ENCODE measurements around the gene KCNK4. TPM values are rescaled to one million over a fixed set of nuclear protein-coding genes. Genes with fewer than 3 reads are reported as not detected.
A peak's percentile ranks its signal among the peaks of the same experiment; 100 is the strongest.

KCNK4 gene
- total RNA-seq, 1 donor from 2014 or later = 0.47 TPM

DNA sequence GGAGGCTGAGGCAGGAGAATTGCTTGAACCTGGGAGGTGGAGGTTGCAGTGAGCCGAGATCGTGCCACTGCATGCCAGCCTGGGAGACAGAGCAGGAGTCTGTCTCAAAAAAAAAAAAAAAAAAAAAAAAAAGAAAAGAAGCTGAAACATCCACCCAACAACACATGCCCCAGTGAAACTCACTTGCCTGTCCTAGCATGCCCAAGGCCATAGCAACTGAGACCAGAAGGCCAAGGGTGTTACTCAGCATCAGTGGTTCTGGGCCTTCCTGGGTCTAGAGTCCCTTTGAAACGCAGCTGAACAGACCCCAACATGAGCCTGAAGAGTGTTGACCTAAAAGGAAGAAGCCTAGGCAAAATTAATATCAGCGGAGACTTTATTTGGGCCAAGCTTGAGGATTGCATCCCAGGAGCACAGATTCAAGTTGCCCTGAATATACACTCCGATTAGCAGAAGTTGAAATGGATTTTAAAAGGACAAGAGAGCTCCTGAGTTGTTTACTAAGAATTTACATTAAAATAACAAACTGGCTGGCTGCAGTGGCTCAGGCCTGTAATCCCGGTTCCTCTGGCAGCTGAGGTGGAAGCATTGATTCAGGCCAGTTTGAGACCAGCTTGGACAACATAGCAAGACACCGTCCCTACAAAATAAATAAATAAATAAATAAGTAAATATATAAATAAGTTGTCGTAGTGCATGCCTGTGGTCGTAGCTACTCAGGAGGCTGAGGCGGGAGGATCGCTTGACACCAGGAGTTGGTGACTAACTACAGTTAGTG, 33.8 kb downstream of the KCNK4 start:
- DNase-seq = no peak
- H3K27me3 Mint-ChIP-seq (ENCODE audit: unreplicated experiment) = peaks cover 8% of the 10 kb centered on the region
- TF ChIP-seq, protein P1, sequence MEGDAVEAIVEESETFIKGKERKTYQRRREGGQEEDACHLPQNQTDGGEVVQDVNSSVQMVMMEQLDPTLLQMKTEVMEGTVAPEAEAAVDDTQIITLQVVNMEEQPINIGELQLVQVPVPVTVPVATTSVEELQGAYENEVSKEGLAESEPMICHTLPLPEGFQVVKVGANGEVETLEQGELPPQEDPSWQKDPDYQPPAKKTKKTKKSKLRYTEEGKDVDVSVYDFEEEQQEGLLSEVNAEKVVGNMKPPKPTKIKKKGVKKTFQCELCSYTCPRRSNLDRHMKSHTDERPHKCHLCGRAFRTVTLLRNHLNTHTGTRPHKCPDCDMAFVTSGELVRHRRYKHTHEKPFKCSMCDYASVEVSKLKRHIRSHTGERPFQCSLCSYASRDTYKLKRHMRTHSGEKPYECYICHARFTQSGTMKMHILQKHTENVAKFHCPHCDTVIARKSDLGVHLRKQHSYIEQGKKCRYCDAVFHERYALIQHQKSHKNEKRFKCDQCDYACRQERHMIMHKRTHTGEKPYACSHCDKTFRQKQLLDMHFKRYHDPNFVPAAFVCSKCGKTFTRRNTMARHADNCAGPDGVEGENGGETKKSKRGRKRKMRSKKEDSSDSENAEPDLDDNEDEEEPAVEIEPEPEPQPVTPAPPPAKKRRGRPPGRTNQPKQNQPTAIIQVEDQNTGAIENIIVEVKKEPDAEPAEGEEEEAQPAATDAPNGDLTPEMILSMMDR (IDR thresholded peaks at IDR 0.05; ENCODE audit: partially characterized antibody, unreplicated experiment) = no peak
- H3K4me3 Mint-ChIP-seq (ENCODE audit: unreplicated experiment) = no peak overlapping the region
- H3K4me1 Mint-ChIP-seq (ENCODE audit: low read depth, unreplicated experiment) = peaks cover 11% of the 10 kb centered on the region
- peaks cover 8% of the 10 kb centered on the region for H3K36me3 Mint-ChIP-seq (ENCODE audit: unreplicated experiment)
- H3K9me3 Mint-ChIP-seq (ENCODE audit: unreplicated experiment) = peaks cover 14% of the 10 kb centered on the region
- H3K27ac Mint-ChIP-seq (ENCODE audit: unreplicated experiment) = peak overlapping the region; percentile 59

DNA sequence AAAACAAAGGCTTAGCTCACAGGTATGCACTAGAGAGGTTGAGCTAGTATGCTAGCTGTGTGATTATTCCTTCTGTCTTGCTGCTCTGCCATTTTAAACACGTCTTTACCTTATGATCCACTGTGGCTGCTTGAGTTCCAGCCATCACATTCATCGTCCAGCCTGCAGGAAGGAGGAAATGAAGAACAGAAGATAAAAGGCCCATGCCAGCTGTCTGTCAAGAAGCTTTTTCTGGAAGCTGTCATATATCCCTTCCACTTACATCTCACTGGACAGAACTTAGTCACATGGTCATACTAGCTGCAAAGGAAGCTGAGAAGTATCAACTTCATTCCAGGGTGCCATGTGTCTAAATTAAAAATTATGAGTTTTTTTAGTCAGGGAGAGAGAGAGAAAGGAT, 36.3 kb downstream of the KCNK4 start:
- TF ChIP-seq, protein P1 (IDR thresholded peaks at IDR 0.05; ENCODE audit: partially characterized antibody, unreplicated experiment) = no peak
- H3K27ac Mint-ChIP-seq (ENCODE audit: unreplicated experiment) = no peak overlapping the region
- peaks cover 9% of the 10 kb centered on the region for H3K27me3 Mint-ChIP-seq (ENCODE audit: unreplicated experiment)
- DNase-seq = no peak
- H3K4me3 Mint-ChIP-seq (ENCODE audit: unreplicated experiment) = no peak overlapping the region
- peaks cover 9% of the 10 kb centered on the region for H3K4me1 Mint-ChIP-seq (ENCODE audit: low read depth, unreplicated experiment)
- H3K36me3 Mint-ChIP-seq (ENCODE audit: unreplicated experiment) = peaks cover 4% of the 10 kb centered on the region
- H3K9me3 Mint-ChIP-seq (ENCODE audit: unreplicated experiment) = peaks cover 10% of the 10 kb centered on the region

DNA sequence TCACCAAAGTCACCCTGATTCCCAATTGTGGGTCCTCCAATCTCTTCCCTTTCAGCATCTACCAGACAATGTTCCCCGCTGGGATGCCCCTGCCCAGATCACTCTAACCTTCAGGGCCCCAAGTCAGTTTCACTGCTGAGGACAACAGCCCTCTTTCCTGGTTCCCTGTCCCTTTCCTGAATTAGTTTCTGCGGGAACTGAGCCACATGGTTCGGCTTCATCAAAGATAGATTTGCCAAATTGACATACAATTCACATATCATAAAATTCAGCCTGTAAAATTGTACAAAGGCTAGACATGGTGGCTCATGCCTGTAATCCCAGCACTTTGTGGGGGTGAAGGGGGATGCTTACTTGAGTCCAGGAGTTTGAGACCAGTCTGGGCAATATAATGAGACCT, 36.9 kb downstream of the KCNK4 start:
- Mint-ChIP-seq H3K9me3 (ENCODE audit: unreplicated experiment) (peaks cover 10% of the 10 kb centered on the region), H3K27ac (ENCODE audit: unreplicated experiment) (no peak overlapping the region), H3K4me1 (ENCODE audit: low read depth, unreplicated experiment) (peaks cover 8% of the 10 kb centered on the region), H3K4me3 (ENCODE audit: unreplicated experiment) (no peak overlapping the region), H3K36me3 (ENCODE audit: unreplicated experiment) (peaks cover 4% of the 10 kb centered on the region), H3K27me3 (ENCODE audit: unreplicated experiment) (peaks cover 9% of the 10 kb centered on the region)
- no peak for DNase-seq
- TF ChIP-seq, protein P1 (IDR thresholded peaks at IDR 0.05; ENCODE audit: partially characterized antibody, unreplicated experiment) = no peak

DNA sequence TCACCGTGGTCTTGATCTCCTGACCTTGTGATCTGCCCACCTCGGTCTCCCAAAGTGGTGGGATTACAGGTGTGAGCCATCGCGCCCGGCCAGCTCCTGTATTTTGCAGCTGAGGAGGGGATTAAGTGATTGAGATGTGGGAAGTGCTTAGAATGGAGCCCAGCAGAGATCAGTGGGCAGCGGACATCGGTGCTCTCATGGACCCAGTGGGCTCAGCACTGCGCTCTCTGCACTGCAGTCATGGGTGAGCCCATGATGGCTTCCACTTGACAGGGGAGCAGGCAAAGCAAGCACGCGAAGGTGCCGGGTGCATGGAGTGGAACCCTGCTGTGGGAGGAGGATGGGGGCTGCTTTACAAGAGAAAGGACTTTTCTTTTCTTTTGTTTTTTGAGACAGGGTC, 39.8 kb downstream of the KCNK4 start:
- DNase-seq = no peak
- peaks cover 18% of the 10 kb centered on the region for H3K9me3 Mint-ChIP-seq (ENCODE audit: unreplicated experiment)

More for the DNA sequence above, 39.8 kb downstream of the KCNK4 start:
- no peak overlapping the region for H3K27ac Mint-ChIP-seq (ENCODE audit: unreplicated experiment)
- TF ChIP-seq, protein P1 (IDR thresholded peaks at IDR 0.05; ENCODE audit: partially characterized antibody, unreplicated experiment) = no peak
- peaks cover 14% of the 10 kb centered on the region for H3K27me3 Mint-ChIP-seq (ENCODE audit: unreplicated experiment)
- peak overlapping the region; percentile 42 for H3K4me3 Mint-ChIP-seq (ENCODE audit: unreplicated experiment)
- H3K4me1 Mint-ChIP-seq (ENCODE audit: low read depth, unreplicated experiment) = peaks cover 13% of the 10 kb centered on the region
- H3K36me3 Mint-ChIP-seq (ENCODE audit: unreplicated experiment) = peaks cover 4% of the 10 kb centered on the region
